DOHH2 (cell line): Measurements from ENCODE around the gene GNB4.

Experiments used
- H3F3A ChIP-seq: fragments of 200-600 bp; sonication (generic), shearing (Covaris generic); 2 replicates; pipeline ENCODE4 v1.6.0; 2016; ENCODE audit warnings: antibody characterized with exemption, mild to moderate bottlenecking; ENCODE audit not compliant: control insufficient read depth, insufficient read depth
- H3K27ac ChIP-seq: fragments of 200-600 bp; sonication (generic); 2 replicates; pipeline ENCODE4 v1.5.1; 2014; ENCODE audit warnings: low read depth, mild to moderate bottlenecking, low read length, moderate library complexity
- H3K27me3 ChIP-seq: fragments of 200-600 bp; sonication (generic); 2 replicates; pipeline ENCODE4 v1.6.1; 2014; ENCODE audit warnings: mild to moderate bottlenecking, low read length, mixed read lengths; ENCODE audit not compliant: control insufficient read depth
- H3K36me3 ChIP-seq: fragments of 200-600 bp; sonication (generic); 2 replicates; pipeline ENCODE4 v1.6.1; 2014; ENCODE audit warnings: mild to moderate bottlenecking, low read length, moderate library complexity, mixed read lengths; ENCODE audit not compliant: control insufficient read depth
- H3K4me1 ChIP-seq: fragments of 200-600 bp; sonication (generic); 2 replicates; pipeline ENCODE4 v1.6.1; 2014; ENCODE audit warnings: mild to moderate bottlenecking, low read length, mixed read lengths; ENCODE audit not compliant: control insufficient read depth
- H3K4me2 ChIP-seq: fragments of 200-600 bp; sonication (generic); 2 replicates; pipeline ENCODE4 v1.6.0; 2014; ENCODE audit warnings: mild to moderate bottlenecking, low read length, moderate library complexity
- H3K4me3 ChIP-seq: fragments of 200-600 bp; sonication (generic); 2 replicates; pipeline ENCODE4 v1.5.1; 2014; ENCODE audit warnings: mild to moderate bottlenecking, low read length, mixed read lengths
- H3K79me2 ChIP-seq: fragments of 200-600 bp; sonication (generic); 2 replicates; pipeline ENCODE4 v1.6.1; 2014; ENCODE audit warnings: mild to moderate bottlenecking, low read length, mixed read lengths; ENCODE audit not compliant: control insufficient read depth
- H3K9me2 ChIP-seq: fragments of 200-600 bp; sonication (generic); replicated peaks from 2 replicates; pipeline ENCODE4 v1.6.1; 2014; ENCODE audit warnings: mild to moderate bottlenecking, low read length, mixed read lengths; ENCODE audit not compliant: control insufficient read depth
- H3K9me3 ChIP-seq: fragments of 200-600 bp; sonication (generic); 2 replicates; pipeline ENCODE4 v1.6.1; 2014; ENCODE audit warnings: antibody characterized with exemption, low read length, mixed read lengths; ENCODE audit not compliant: control insufficient read depth, insufficient read depth
- H4K20me1 ChIP-seq: fragments of 200-600 bp; sonication (generic); 2 replicates; pipeline ENCODE4 v1.6.0; 2014; ENCODE audit warnings: low read depth, mild to moderate bottlenecking, antibody characterized with exemption, low read length, moderate library complexity; ENCODE audit not compliant: control insufficient read depth, insufficient read depth
- EZH2phosphoT487 ChIP-seq: fragments of 200-600 bp; sonication (generic); IDR thresholded peaks from 2 replicates; pipeline ENCODE4 v1.6.1; 2017; ENCODE audit warnings: borderline replicate concordance, mild to moderate bottlenecking, antibody characterized with exemption, low read length, moderate library complexity, mixed read lengths
- TF ChIP-seq, protein P1 (sequence below): fragments of 200-600 bp; sonication (generic); IDR thresholded peaks from one replicate; pipeline ENCODE4 v1.5.1; 2014; ENCODE audit warnings: antibody characterized with exemption, mild to moderate bottlenecking, low read depth, low read length; ENCODE audit not compliant: poor library complexity, severe bottlenecking

GNB4 gene

DNA sequence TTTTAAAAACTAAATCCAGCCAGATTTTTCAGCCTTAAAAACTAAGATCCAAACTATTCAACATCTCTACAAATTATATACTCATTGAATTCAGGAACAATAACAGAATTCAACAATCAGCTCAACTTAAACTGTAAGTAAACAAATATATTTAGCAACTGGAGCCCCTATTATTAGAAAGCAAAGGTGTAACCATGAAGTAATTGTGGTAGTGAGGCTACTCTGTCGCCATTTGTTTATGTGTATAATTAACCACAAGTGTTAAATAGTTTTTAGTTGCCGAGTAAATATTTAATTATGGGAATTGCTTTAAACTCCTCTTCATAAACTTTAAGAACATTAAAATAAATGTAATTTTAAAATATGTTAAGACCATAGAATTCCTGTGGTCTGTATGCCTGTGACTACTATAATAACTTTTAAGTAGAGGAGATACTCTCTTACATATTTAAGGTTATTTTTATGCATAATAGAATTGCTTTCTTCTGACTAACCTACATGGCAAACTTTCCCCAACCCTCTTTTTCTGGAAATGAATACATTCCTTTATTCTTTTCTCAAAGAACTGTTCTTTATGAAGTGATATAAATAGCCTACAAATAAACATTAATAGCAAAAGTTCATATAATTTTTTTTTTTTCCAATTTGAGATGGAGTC lies 52.6 kb downstream of the GNB4 start:
- TF ChIP-seq, protein P1, sequence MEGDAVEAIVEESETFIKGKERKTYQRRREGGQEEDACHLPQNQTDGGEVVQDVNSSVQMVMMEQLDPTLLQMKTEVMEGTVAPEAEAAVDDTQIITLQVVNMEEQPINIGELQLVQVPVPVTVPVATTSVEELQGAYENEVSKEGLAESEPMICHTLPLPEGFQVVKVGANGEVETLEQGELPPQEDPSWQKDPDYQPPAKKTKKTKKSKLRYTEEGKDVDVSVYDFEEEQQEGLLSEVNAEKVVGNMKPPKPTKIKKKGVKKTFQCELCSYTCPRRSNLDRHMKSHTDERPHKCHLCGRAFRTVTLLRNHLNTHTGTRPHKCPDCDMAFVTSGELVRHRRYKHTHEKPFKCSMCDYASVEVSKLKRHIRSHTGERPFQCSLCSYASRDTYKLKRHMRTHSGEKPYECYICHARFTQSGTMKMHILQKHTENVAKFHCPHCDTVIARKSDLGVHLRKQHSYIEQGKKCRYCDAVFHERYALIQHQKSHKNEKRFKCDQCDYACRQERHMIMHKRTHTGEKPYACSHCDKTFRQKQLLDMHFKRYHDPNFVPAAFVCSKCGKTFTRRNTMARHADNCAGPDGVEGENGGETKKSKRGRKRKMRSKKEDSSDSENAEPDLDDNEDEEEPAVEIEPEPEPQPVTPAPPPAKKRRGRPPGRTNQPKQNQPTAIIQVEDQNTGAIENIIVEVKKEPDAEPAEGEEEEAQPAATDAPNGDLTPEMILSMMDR: no peak
- no peak for TF ChIP-seq EZH2phosphoT487
- Histone ChIP-seq H3K4me1 (0 out of 2 replicates have a peak, but pooled peaks cover 3% of the 10 kb centered on the region), H3K79me2 (no peaks in the 10 kb centered on the region), H3K4me2 (no peak overlapping the region), H3K9me3 (no peaks in the 10 kb centered on the region), H4K20me1 (no peaks in the 10 kb centered on the region), H3K27ac (no peak overlapping the region), H3K27me3 (no peaks in the 10 kb centered on the region), H3F3A (no peaks in the 10 kb centered on the region), H3K36me3 (peaks cover 40% of the 10 kb centered on the region), H3K9me2 (no peaks in the 10 kb centered on the region), H3K4me3 (no peak overlapping the region)

DNA sequence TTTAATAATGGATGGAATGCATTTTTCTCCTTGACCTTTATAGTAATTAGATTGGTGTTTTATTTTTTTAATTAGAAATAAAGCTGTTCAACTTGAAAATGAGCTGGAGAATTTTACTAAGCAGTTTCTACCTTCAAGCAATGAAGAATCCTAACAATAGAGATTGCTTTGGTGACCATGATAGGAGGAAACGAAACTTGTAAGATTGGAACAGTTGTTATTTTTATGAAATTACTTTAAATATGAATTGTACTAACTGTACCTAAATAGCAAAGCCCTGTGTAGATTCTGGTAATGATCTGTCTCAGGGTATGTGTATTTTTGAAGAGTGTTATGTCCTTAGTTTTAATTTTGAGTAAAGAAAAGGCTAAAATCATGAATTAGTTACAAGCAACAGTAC lies 59.4 kb downstream of the GNB4 start:
- no peak for TF ChIP-seq EZH2phosphoT487
- TF ChIP-seq, protein P1: no peak
- Histone ChIP-seq H3K27me3 (no peaks in the 10 kb centered on the region), H3K4me1 (peaks cover 25% of the 10 kb centered on the region), H3K36me3 (peaks cover 50% of the 10 kb centered on the region), H3K4me2 (peak overlapping the region; percentile 43), H3K79me2 (no peaks in the 10 kb centered on the region), H3K9me2 (no peaks in the 10 kb centered on the region), H4K20me1 (no peaks in the 10 kb centered on the region), H3K4me3 (peak overlapping the region; percentile 8), H3K9me3 (no peaks in the 10 kb centered on the region), H3F3A (no peaks in the 10 kb centered on the region), H3K27ac (no peak overlapping the region)

DNA sequence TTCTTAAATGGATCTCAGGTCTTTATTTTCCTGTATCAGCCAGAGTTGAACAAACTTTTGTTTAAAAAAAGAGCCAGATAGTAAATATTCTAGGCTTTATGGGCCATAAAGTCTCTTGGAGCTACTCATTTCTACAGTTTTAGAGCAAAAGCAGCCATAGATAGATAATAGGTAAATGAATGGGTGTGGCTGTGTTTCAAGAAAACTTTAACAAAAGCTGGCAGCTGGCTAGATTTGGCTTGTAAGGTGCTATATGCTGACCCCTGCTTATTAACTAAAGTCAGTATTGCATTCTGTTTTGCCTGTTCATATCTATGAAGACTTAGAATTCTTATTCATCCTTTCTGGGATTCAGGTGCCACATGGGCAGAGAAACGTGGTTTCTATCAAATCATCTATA lies 74.8 kb downstream of the GNB4 start:
- Histone ChIP-seq H3K27ac (no peak overlapping the region), H3K79me2 (no peaks in the 10 kb centered on the region), H3K36me3 (peaks cover 60% of the 10 kb centered on the region), H3F3A (0 out of 2 replicates have a peak, but pooled peaks cover 6% of the 10 kb centered on the region), H3K9me2 (no peaks in the 10 kb centered on the region), H3K9me3 (no peaks in the 10 kb centered on the region), H4K20me1 (no peaks in the 10 kb centered on the region), H3K4me3 (no peak overlapping the region), H3K4me1 (no peaks in the 10 kb centered on the region), H3K27me3 (no peaks in the 10 kb centered on the region), H3K4me2 (no peak overlapping the region)
- TF ChIP-seq, protein P1: no peak
- no peak for TF ChIP-seq EZH2phosphoT487
